GM13977 (cell line): Measurements from ENCODE around the gene RARG.

Experiments used
- DNase-seq: peaks from one replicate; pipeline ENCODE4 v3.0.0; 2012; ENCODE audit warnings: low spot score
- CTCF ChIP-seq: IDR thresholded peaks from 2 replicates; pipeline ENCODE4 v1.5.1; 2012; ENCODE audit warnings: mild to moderate bottlenecking, control low read depth; ENCODE audit not compliant: insufficient read depth; ENCODE audit errors: extremely low read depth, missing control alignments
- in situ Hi-C: fragments of 300-500 bp; cut with MboI; formaldehyde crosslinking; loops from one replicate; pipeline ENCODE4 v1.12.0; 2022; ENCODE audit warnings: low sequenced_read_pairs, low pct_unique_long_range_greater_than_20kb, mixed read lengths, inconsistent platforms; ENCODE audit not compliant: unreplicated experiment

Gene RARG

GRCh38 chr12:53219956-53220693 lies 11.9 kb downstream of the RARG start:
- in situ Hi-C loops, result loop anchor here (5.0 kb wide), 1 partner anchor 67 kb away; no protein-coding TSS in a partner anchor
- TF ChIP-seq CTCF, result no peak
- peak; percentile 94 for DNase-seq

GRCh38 chr12:53219292-53219955 lies 12.6 kb downstream of the RARG start:
- peak; percentile 85 for DNase-seq

GRCh38 chr12:53218551-53219291 lies 13.3 kb downstream of the RARG start:
- no peak for DNase-seq
- in situ Hi-C loops, result loop anchor here (5.0 kb wide), 1 partner anchor 69 kb away; no protein-coding TSS in a partner anchor
- no peak for TF ChIP-seq CTCF

More at GRCh38 chr12:53219292-53219955, 12.6 kb downstream of the RARG start:
- TF ChIP-seq CTCF, result no peak
- in situ Hi-C loops, result loop anchor here (5.0 kb wide), 1 partner anchor 68 kb away; no protein-coding TSS in a partner anchor

- DNase-seq, result no peak
- TF ChIP-seq CTCF, result no peak
- in situ Hi-C loops, result loop anchor here (5.0 kb wide), 1 partner anchor 69 kb away; no protein-coding TSS in a partner anchor
Measured at GRCh38 chr12:53217931-53218307, 14.1 kb downstream of the RARG start.

GRCh38 chr12:53217051-53217930 lies 14.7 kb downstream of the RARG start:
- DNase-seq, result no peak
- TF ChIP-seq CTCF, result no peak
- in situ Hi-C loops, result loop anchor here (5.0 kb wide), 1 partner anchor 70 kb away; no protein-coding TSS in a partner anchor
